HEK293T (cell line): ENCODE data around the gene SERGEF.

Experiments used
- CTCF ChIA-PET: fragments of 350-600 bp; formaldehyde crosslinking; extraction: SDS; loops from one replicate; lab custom pipeline; 2021; ENCODE audit warnings: antibody characterized with exemption, inconsistent platforms; lab: Yijun Ruan, JAX
- POLR2A ChIA-PET: fragments of 350-600 bp; formaldehyde crosslinking; extraction: SDS; loops from one replicate; lab custom pipeline; 2020; ENCODE audit warnings: antibody characterized with exemption, inconsistent platforms; lab: Yijun Ruan, JAX
- DNase-seq: peaks from one replicate; pipeline ENCODE4 v3.0.0; 2012; ENCODE audit warnings: mixed read lengths; ENCODE audit errors: extremely low spot score
- ARNT ChIP-seq: fragments of 450-650 bp; IDR thresholded peaks from 2 replicates; pipeline ENCODE4 v1.6.1; 2017; ENCODE audit warnings: mild to moderate bottlenecking
- BHLHE40 ChIP-seq: fragments of 450-650 bp; IDR thresholded peaks from 2 replicates; pipeline ENCODE4 v1.6.1; 2016; ENCODE audit warnings: mild to moderate bottlenecking, moderate library complexity, borderline replicate concordance
- CTBP1 ChIP-seq: fragments of 450-650 bp; IDR thresholded peaks from 2 replicates; pipeline ENCODE4 v1.6.1; 2016; ENCODE audit warnings: borderline replicate concordance
- ELF4 ChIP-seq: fragments of 450-650 bp; IDR thresholded peaks from 2 replicates; pipeline ENCODE4 v1.6.1; 2017; ENCODE audit warnings: antibody characterized with exemption
- FOXA1 ChIP-seq: fragments of 450-650 bp; IDR thresholded peaks from 2 replicates; pipeline ENCODE4 v1.6.1; 2016; ENCODE audit warnings: mild to moderate bottlenecking
- FOXK2 ChIP-seq: fragments of 450-650 bp; IDR thresholded peaks from 2 replicates; pipeline ENCODE4 v1.6.1; 2016; ENCODE audit warnings: mild to moderate bottlenecking
- FOXM1 ChIP-seq: fragments of 450-650 bp; IDR thresholded peaks from 2 replicates; pipeline ENCODE4 v1.6.1; 2017; ENCODE audit warnings: mild to moderate bottlenecking, borderline replicate concordance
- HDGF ChIP-seq: fragments of 450-650 bp; IDR thresholded peaks from 2 replicates; pipeline ENCODE4 v1.6.1; 2017; ENCODE audit warnings: antibody characterized with exemption, borderline replicate concordance
- L3MBTL2 ChIP-seq: fragments of 450-650 bp; conservative IDR thresholded peaks from 2 replicates; pipeline ENCODE4 v1.6.1; 2016; ENCODE audit warnings: mild to moderate bottlenecking
- LEF1 ChIP-seq: fragments of 450-650 bp; IDR thresholded peaks from 2 replicates; pipeline ENCODE4 v1.6.1; 2017; ENCODE audit warnings: mild to moderate bottlenecking, borderline replicate concordance
- NFRKB ChIP-seq: fragments of 450-650 bp; IDR thresholded peaks from 2 replicates; pipeline ENCODE4 v1.6.1; 2016; ENCODE audit warnings: mild to moderate bottlenecking, moderate library complexity
- PKNOX1 ChIP-seq: fragments of 450-650 bp; IDR thresholded peaks from 2 replicates; pipeline ENCODE4 v1.6.1; 2016
- SP1 ChIP-seq: fragments of 450-650 bp; IDR thresholded peaks from 2 replicates; pipeline ENCODE4 v1.6.1; 2017
- SUZ12 ChIP-seq: fragments of 450-650 bp; IDR thresholded peaks from 2 replicates; pipeline ENCODE4 v1.6.1; 2016; ENCODE audit warnings: mild to moderate bottlenecking
- TARDBP ChIP-seq: fragments of 450-650 bp; IDR thresholded peaks from 2 replicates; pipeline ENCODE4 v1.6.1; 2016
- ZNF384 ChIP-seq: fragments of 450-650 bp; IDR thresholded peaks from 2 replicates; pipeline ENCODE4 v1.6.1; 2016

SERGEF gene

GRCh38 chr11:18027475-18027874 is 14.6 kb upstream of the SERGEF start:
- DNase-seq: no peak
- TF ChIP-seq L3MBTL2 (no peak), ZNF384 (no peak), HDGF (no peak), CTBP1 (no peak), PKNOX1 (no peak), FOXK2 (no peak), BHLHE40 (no peak), FOXA1 (no peak), ELF4 (no peak), SP1 (no peak)
- ChIA-PET CTCF (no interaction called here), POLR2A (no interaction called here)

GRCh38 chr11:18022419-18022818 is 9.6 kb upstream of the SERGEF start:
- POLR2A ChIA-PET: no interaction called here

GRCh38 chr11:18019650-18020049 is 6.8 kb upstream of the SERGEF start:
- TF ChIP-seq ELF4 (no peak), BHLHE40 (no peak), ZNF384 (no peak), HDGF (no peak), FOXM1 (no peak), LEF1 (no peak), NFRKB (no peak), CTBP1 (no peak), PKNOX1 (no peak), SP1 (no peak), ARNT (no peak), FOXA1 (no peak), L3MBTL2 (no peak), SUZ12 (no peak), FOXK2 (no peak)
- ChIA-PET POLR2A (no interaction called here), CTCF (no interaction called here)
- no peak for DNase-seq

More at GRCh38 chr11:18022419-18022818, 9.6 kb upstream of the SERGEF start:
- DNase-seq: no peak
- TF ChIP-seq FOXK2: no peak
- no peak for TF ChIP-seq FOXA1
- no peak for TF ChIP-seq ZNF384
- TF ChIP-seq TARDBP: no peak
- TF ChIP-seq SUZ12: no peak
- no peak for TF ChIP-seq ARNT
- TF ChIP-seq BHLHE40: no peak
- no peak for TF ChIP-seq SP1
- no peak for TF ChIP-seq ELF4
- TF ChIP-seq PKNOX1: no peak
- TF ChIP-seq HDGF: no peak
- no peak for TF ChIP-seq CTBP1
- no peak for TF ChIP-seq FOXM1
- no peak for TF ChIP-seq NFRKB
- no peak for TF ChIP-seq L3MBTL2
- TF ChIP-seq LEF1: no peak
- CTCF ChIA-PET: no interaction called here

DNA sequence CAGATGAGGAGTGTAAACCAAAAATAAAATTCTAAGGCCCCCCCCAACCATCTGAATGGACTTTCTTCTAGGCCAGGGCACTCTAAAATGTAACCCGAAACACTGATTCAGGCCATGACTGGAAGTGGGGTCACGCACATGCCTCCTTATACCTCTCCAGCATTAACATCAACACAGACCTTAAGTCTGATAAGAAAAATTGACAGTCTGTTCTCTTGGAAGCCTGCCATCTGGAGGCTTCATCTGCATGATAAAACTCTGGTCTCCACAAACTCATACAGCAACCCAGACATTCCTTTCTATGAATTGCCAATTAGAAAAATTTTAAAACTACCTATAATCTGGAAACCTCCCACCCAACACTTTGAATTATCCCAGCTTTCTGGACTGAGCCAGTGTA is 3.9 kb upstream of the SERGEF start:
- no peak for TF ChIP-seq FOXM1
- TF ChIP-seq ARNT: no peak
- no peak for TF ChIP-seq LEF1
- TF ChIP-seq FOXK2: no peak
- TF ChIP-seq CTBP1: no peak
- no peak for TF ChIP-seq PKNOX1
- no peak for TF ChIP-seq HDGF
- no peak for TF ChIP-seq SP1
- no peak for TF ChIP-seq ELF4
- no peak for TF ChIP-seq L3MBTL2
- no peak for TF ChIP-seq TARDBP
- no peak for TF ChIP-seq ZNF384
- TF ChIP-seq FOXA1: no peak
- no peak for TF ChIP-seq BHLHE40
- TF ChIP-seq NFRKB: no peak
- TF ChIP-seq SUZ12: no peak
- CTCF ChIA-PET: no interaction called here
- no peak for DNase-seq
- POLR2A ChIA-PET: interaction anchor here (1.1 kb wide), 1 partner anchor 89 kb away, joined by 3 read pairs; the partner anchor contains the start of gene SAAL1

DNA sequence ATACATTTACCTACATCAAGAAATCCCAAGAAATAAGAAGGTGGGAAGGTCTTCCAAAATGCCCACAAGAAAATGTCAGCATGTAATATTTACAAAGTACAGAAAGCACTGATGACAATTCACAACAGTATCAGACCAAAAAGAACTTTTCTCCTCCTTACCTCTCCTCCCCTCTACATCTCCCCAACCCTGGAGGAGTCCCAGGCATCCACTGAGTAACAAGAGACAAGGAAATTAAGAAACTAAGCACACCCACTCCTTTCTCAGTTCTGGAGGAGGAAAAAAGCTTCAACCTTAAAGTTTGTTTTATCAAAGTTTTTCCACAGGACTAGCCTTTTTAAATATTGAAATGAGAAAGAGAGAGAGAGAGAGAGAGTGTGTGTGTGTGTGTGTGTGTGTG is 2.0 kb upstream of the SERGEF start:
- CTCF ChIA-PET: no interaction called here
- no peak for DNase-seq
- POLR2A ChIA-PET: no interaction called here
- TF ChIP-seq CTBP1 (no peak), ELF4 (no peak), ZNF384 (no peak), FOXA1 (no peak), FOXM1 (no peak), PKNOX1 (no peak), SP1 (no peak), ARNT (no peak), NFRKB (no peak)
